Heart left ventricle (tissue), 16 donors: ENCODE measurements around the gene CES1. TPM values are rescaled to one million over a fixed set of nuclear protein-coding genes. Genes with fewer than 3 reads are reported as not detected.
"Not testable (repeated sequence)": the region's sequence is repeated elsewhere in the genome, so short reads cannot be mapped to it uniquely, and the experiment has no call there.

Experiments used
- ATAC-seq, 4 donors: fragments of 200-7000 bp; cut with Tn5 transposase; one replicate each; pipeline ENCODE4 v1.9.1; 2020 to 2022; ENCODE audit warnings: moderate library complexity in 4 of 4, mild to moderate bottlenecking in 3 of 4, moderate number of reproducible peaks in 1 of 4
- DNase-seq, 5 donors: peaks; one replicate each; pipeline ENCODE4 v3.0.0-alpha.2; 2020
- H3K27ac ChIP-seq, 12 donors: fragments of 200-600 bp; sonication (generic) in 4 of 12; one replicate each; pipeline versions ENCODE4 v1.5.0 to v1.8.0; 2016 to 2022; ENCODE audit warnings: mild to moderate bottlenecking in 2 of 12
- H3K27me3 ChIP-seq, 9 donors: fragments of 200-600 bp; sonication (generic) in 2 of 9; one replicate each; pipeline versions ENCODE4 v1.5.1 to v1.8.0; 2016 to 2022; ENCODE audit warnings: mild to moderate bottlenecking in 3 of 9
- H3K36me3 ChIP-seq, 9 donors: fragments of 200-600 bp; sonication (generic) in 2 of 9; one replicate each; pipeline versions ENCODE4 v1.5.0 to v1.8.0; 2018 to 2022; ENCODE audit warnings: mild to moderate bottlenecking in 2 of 9
- H3K4me1 ChIP-seq, 12 donors: fragments of 200-600 bp; sonication (generic) in 4 of 12; one replicate each; pipeline versions ENCODE4 v1.5.0 to v1.8.0; 2016 to 2022; ENCODE audit warnings: mild to moderate bottlenecking in 3 of 12
- H3K4me3 ChIP-seq, 12 donors: fragments of 200-600 bp; sonication (generic) in 4 of 12; one replicate each; pipeline versions ENCODE4 v1.5.0 to v1.8.0; 2017 to 2022; ENCODE audit warnings: mild to moderate bottlenecking in 9 of 12, moderate library complexity in 4 of 12
- H3K9me3 ChIP-seq, 12 donors: fragments of 200-600 bp; sonication (generic) in 4 of 12; one replicate each; pipeline versions ENCODE4 v1.5.0 to v1.8.0; 2016 to 2022; ENCODE audit warnings: mild to moderate bottlenecking in 1 of 12
- CTCF ChIP-seq, 12 donors: fragments of 200-600 bp; sonication (generic) in 4 of 12; IDR thresholded peaks; one replicate each; pipeline versions ENCODE4 v1.5.0 to v1.8.0; 2018 to 2022; ENCODE audit warnings: antibody characterized with exemption in 12 of 12, mild to moderate bottlenecking in 5 of 12
- POLR2A ChIP-seq, 2 donors: fragments of 450-650 bp; IDR thresholded peaks; one replicate each; pipeline ENCODE4 v1.6.1; 2017; ENCODE audit warnings: antibody characterized with exemption in 2 of 2, mild to moderate bottlenecking in 2 of 2, moderate library complexity in 2 of 2
- WGBS, 4 donors: extraction: QIAGEN DNeasy Blood & Tissue Kit in 2 of 4; methylation state at CpG; one replicate each; pipeline versions ENCODE4 v1.1.5 to v1.1.7; 2013 to 2018; 5-methylcytosine and 5-hydroxymethylcytosine counted together
- intact Hi-C, 10 donors: fragments of 100-400 bp; cut with DNase I; formaldehyde crosslinking; loops; one replicate each; pipeline versions ENCODE4 v1.11.1 to v1.14.2; 2022
- polyA plus RNA-seq, 2 donors: library from polyadenylated mRNA; stranded (reverse); fragments of 200-250 nt; gene quantifications; one replicate each; pipeline ENCODE4 v1.2.3, GENCODE V29; 2013
- total RNA-seq, 9 donors: library from RNA; depleted of rRNA in 2 of 9; stranded (reverse); fragments of >200 nt in 2 of 9; fragmentation: NEBNext Ultra II Directional in 3 of 9; extraction: Animal tissue kit (Norgen Biotek cat#: 25700) in 3 of 9; gene quantifications; one replicate each; pipeline versions ENCODE4 v1.1.0 to v1.2.4, GENCODE V29; 2016 to 2023
- donor health status: ischemic (EF 13 %, LVEDD 7.1; RV severe dilation, severe dysfunction).
- donor health status: healthy with polysubstance abuse.
- donor health status: DM: no; HTN: yes; CAD: no.
- donor health status: DM: no; HTN: no; CAD: no.
- donor health status: ischemic (EF 25% LVEDD 6.9; RV normal size, moderate dysfunction).
- donor health status: ischemic (EF 25% LVEDD 5.7; RV mildly dilated, moderate dysfunction).
- donor health status: healthy.
- donor health status: DM: yes; HTN: yes; CAD: no.
- donor health status: ischemic (EF 35%, LVEDD 5.7; RV mildly dilated, moderate dysfunction).
- donor health status: nonischemic (EF 11% LVEDD 7.7; RV severe dilation, severe dysfunction).
- donor health status: DM: yes; HTN: yes; CAD: no.
- donor health status: PGD.
- donor health status: ischemic (EF 29% LVEDD 5.4; RV normal size, mild dysfunction).
- donor health status: nonischemic (EF 23%, LVEDD 6.1; RV moderate dilation, normal function).

The CES1 gene
- total and polyA plus RNA-seq, 11 donors, result 4.0 to 31.3 (median 20.6) TPM

GRCh38 chr16:55839115-55839514 is 6.2 kb upstream of the CES1 start:
- H3K27ac ChIP-seq, result no peak overlapping the region
- H3K36me3 ChIP-seq, result no peaks in the 10 kb centered on the region
- H3K4me1 ChIP-seq, result peaks cover 0 to 15% (median 0%) of the 10 kb centered on the region in 12 donors
- peak in 2 of 4 donors; percentile 40 to 53 for ATAC-seq
- H3K9me3 ChIP-seq, result no peaks in the 10 kb centered on the region
- intact Hi-C loops, result no loop called here
- H3K27me3 ChIP-seq, result peaks cover 0 to 9% (median 0%) of the 10 kb centered on the region in 9 donors
- H3K4me3 ChIP-seq, result no peak overlapping the region
- no peak for DNase-seq
- TF ChIP-seq POLR2A (IDR thresholded peaks at IDR 0.05) (no peak), CTCF (IDR thresholded peaks at IDR 0.05) (no peak)
- 42 to 47% (median 43%) methylated on average over 2 of the region's 2 CpGs for WGBS, 4 donors

- no peaks in the 10 kb centered on the region for H3K36me3 ChIP-seq
- WGBS, 4 donors, result 61 to 89% (median 81%) methylated on average over 4 of the region's 4 CpGs
- H3K4me1 ChIP-seq, result peaks cover 0 to 29% (median 0%) of the 10 kb centered on the region in 12 donors
- ATAC-seq (peak in 1 of 4 donors; percentile 14), DNase-seq (peak in 1 of 5 donors; percentile 34)
- TF ChIP-seq POLR2A (IDR thresholded peaks at IDR 0.05) (no peak), CTCF (IDR thresholded peaks at IDR 0.05) (no peak)
- intact Hi-C loops, result no loop called here
- no peak overlapping the region for H3K4me3 ChIP-seq
- no peaks in the 10 kb centered on the region for H3K9me3 ChIP-seq
- no peaks in the 10 kb centered on the region for H3K27me3 ChIP-seq
- H3K27ac ChIP-seq, result no peak overlapping the region
These were observed 3.3 kb upstream of the CES1 start for GRCh38 chr16:55836158-55836611.

- intact Hi-C loops, result no loop called here
- TF ChIP-seq CTCF (IDR thresholded peaks at IDR 0.05), result no peak
- no peak for TF ChIP-seq POLR2A (IDR thresholded peaks at IDR 0.05)
- Histone ChIP-seq H3K27me3 (no peaks in the 10 kb centered on the region), H3K27ac (no peak overlapping the region), H3K9me3 (no peaks in the 10 kb centered on the region), H3K4me1 (peaks cover 0 to 29% (median 0%) of the 10 kb centered on the region in 12 donors), H3K4me3 (no peak overlapping the region), H3K36me3 (no peaks in the 10 kb centered on the region)
- peak in 2 of 5 donors; percentile 18 to 64 for DNase-seq
- peak in 2 of 4 donors; percentile 69 to 71 for ATAC-seq
- 21 to 42% (median 38%) methylated on average over 1 of the region's 1 CpG for WGBS, 4 donors
These were observed 2.7 kb upstream of the CES1 start for GRCh38 chr16:55835581-55835980.

- H3K4me3 ChIP-seq, H3K36me3 ChIP-seq, H3K27ac ChIP-seq, H3K9me3 ChIP-seq, ATAC-seq, intact Hi-C loops, H3K27me3 ChIP-seq, DNase-seq: not testable (repeated sequence)
- peaks cover 0 to 29% (median 0%) of the 10 kb centered on the region in 12 donors for H3K4me1 ChIP-seq
- 80 to 89% (median 84%) methylated on average over 3 of the region's 3 CpGs for WGBS, 4 donors
These were observed 2.3 kb upstream of the CES1 start for GRCh38 chr16:55835173-55835572.

- WGBS, 4 donors, result 74 to 83% (median 76%) methylated on average over 7 of the region's 7 CpGs
- Histone ChIP-seq H3K4me1 (peaks cover 0 to 27% (median 0%) of the 10 kb centered on the region in 12 donors), H3K36me3 (no peaks in the 10 kb centered on the region), H3K27ac (no peak overlapping the region), H3K9me3 (no peaks in the 10 kb centered on the region), H3K27me3 (no peaks in the 10 kb centered on the region), H3K4me3 (no peak overlapping the region)
- no peak for TF ChIP-seq POLR2A (IDR thresholded peaks at IDR 0.05)
- no peak for TF ChIP-seq CTCF (IDR thresholded peaks at IDR 0.05)
- intact Hi-C loops, result loop anchor here in 1 of 10 donors (5.0 kb wide), 1 partner anchor 72 kb away; no protein-coding TSS in a partner anchor
- ATAC-seq (no peak), DNase-seq (no peak)
These were observed 1.2 kb upstream of the CES1 start for GRCh38 chr16:55834049-55834448.
